Type B pancreatic cell (in vitro differentiated cells): Measurements from ENCODE around the gene SLC29A3. TPM values are rescaled to one million over a fixed set of nuclear protein-coding genes. Genes with fewer than 3 reads are reported as not detected.
"Not testable (repeated sequence)": the region's sequence is repeated elsewhere in the genome, so short reads cannot be mapped to it uniquely, and the experiment has no call there.

Experiments
- DNase-seq: peaks from one replicate; pipeline ENCODE4 v3.0.0; 2021; ENCODE audit warnings: mixed read lengths; ENCODE audit not compliant: unreplicated experiment; ENCODE audit errors: extremely low spot score
- H3K27ac Mint-ChIP-seq: 2 replicates; pipeline ENCODE4 v1.8.0; 2021; ENCODE audit warnings: mild to moderate bottlenecking, mixed read lengths
- H3K27me3 Mint-ChIP-seq: 2 replicates; pipeline ENCODE4 v1.8.0; 2021; ENCODE audit warnings: mixed read lengths
- H3K36me3 Mint-ChIP-seq: 2 replicates; pipeline ENCODE4 v1.8.0; 2021; ENCODE audit warnings: mixed read lengths
- H3K4me1 Mint-ChIP-seq: one replicate; pipeline ENCODE4 v1.8.0; 2021; ENCODE audit warnings: mixed read lengths; ENCODE audit not compliant: unreplicated experiment
- H3K4me3 Mint-ChIP-seq: 2 replicates; pipeline ENCODE4 v1.8.0; 2021; ENCODE audit warnings: mild to moderate bottlenecking, mixed read lengths
- H3K9me3 Mint-ChIP-seq: 2 replicates; pipeline ENCODE4 v1.8.0; 2021; ENCODE audit warnings: mixed read lengths
- CTCF ChIP-seq: fragments of 200-600 bp; sonication (generic); conservative IDR thresholded peaks from 2 replicates; pipeline ENCODE4 v1.5.0; 2021; ENCODE audit warnings: antibody characterized with exemption, mild to moderate bottlenecking
- total RNA-seq: library from RNA; stranded (reverse); gene quantifications from 2 replicates; pipeline ENCODE4 v1.2.1, GENCODE V29; 2021; ENCODE audit warnings: low replicate concordance

Gene SLC29A3
- total RNA-seq, 1 donor from 2014 or later = 8.8 TPM

GRCh38 chr10:71293446-71294084 is 25.5 kb upstream of the SLC29A3 start:
- H3K4me1 Mint-ChIP-seq = no peaks in the 10 kb centered on the region
- no peaks in the 10 kb centered on the region for H3K27me3 Mint-ChIP-seq
- H3K9me3 Mint-ChIP-seq = no peaks in the 10 kb centered on the region
- H3K4me3 Mint-ChIP-seq = no peak overlapping the region
- H3K36me3 Mint-ChIP-seq = peaks cover 5% of the 10 kb centered on the region
- peak overlapping the region; percentile 67 for H3K27ac Mint-ChIP-seq
- TF ChIP-seq CTCF = no peak
- no peak for DNase-seq

GRCh38 chr10:71294091-71294561 is 24.9 kb upstream of the SLC29A3 start:
- no peak for DNase-seq
- Mint-ChIP-seq H3K4me1 (no peaks in the 10 kb centered on the region), H3K9me3 (no peaks in the 10 kb centered on the region), H3K36me3 (peaks cover 5% of the 10 kb centered on the region), H3K27ac (peak overlapping the region; percentile 67), H3K27me3 (no peaks in the 10 kb centered on the region), H3K4me3 (no peak overlapping the region)
- TF ChIP-seq CTCF = no peak

- DNase-seq = no peak
- Mint-ChIP-seq H3K27ac (no peak overlapping the region), H3K4me1 (no peaks in the 10 kb centered on the region), H3K4me3 (no peak overlapping the region), H3K27me3 (no peaks in the 10 kb centered on the region), H3K9me3 (no peaks in the 10 kb centered on the region), H3K36me3 (peaks cover 5% of the 10 kb centered on the region)
- no peak for TF ChIP-seq CTCF
Observed at GRCh38 chr10:71294856-71295255, 24.2 kb upstream of the SLC29A3 start.

GRCh38 chr10:71295641-71296040 is 23.4 kb upstream of the SLC29A3 start:
- no peak for TF ChIP-seq CTCF
- peaks cover 5% of the 10 kb centered on the region for H3K36me3 Mint-ChIP-seq
- DNase-seq = no peak
- no peak overlapping the region for H3K27ac Mint-ChIP-seq
- no peaks in the 10 kb centered on the region for H3K27me3 Mint-ChIP-seq
- H3K4me1 Mint-ChIP-seq = no peaks in the 10 kb centered on the region
- H3K9me3 Mint-ChIP-seq = no peaks in the 10 kb centered on the region
- H3K4me3 Mint-ChIP-seq = no peak overlapping the region

GRCh38 chr10:71296086-71296485 is 23.0 kb upstream of the SLC29A3 start:
- no peak overlapping the region for H3K27ac Mint-ChIP-seq
- DNase-seq = no peak
- H3K27me3 Mint-ChIP-seq = no peaks in the 10 kb centered on the region
- TF ChIP-seq CTCF = no peak
- no peaks in the 10 kb centered on the region for H3K9me3 Mint-ChIP-seq
- no peaks in the 10 kb centered on the region for H3K4me1 Mint-ChIP-seq
- no peak overlapping the region for H3K4me3 Mint-ChIP-seq
- peaks cover 5% of the 10 kb centered on the region for H3K36me3 Mint-ChIP-seq

GRCh38 chr10:71296811-71297210 is 22.2 kb upstream of the SLC29A3 start:
- H3K36me3 Mint-ChIP-seq, H3K9me3 Mint-ChIP-seq, H3K4me1 Mint-ChIP-seq, H3K27me3 Mint-ChIP-seq, H3K4me3 Mint-ChIP-seq, H3K27ac Mint-ChIP-seq, DNase-seq: not testable (repeated sequence)
